IMR-90 (cell line): ENCODE results near the gene CPEB3. TPM values are rescaled to one million over a fixed set of nuclear protein-coding genes. Genes with fewer than 3 reads are reported as not detected.

Source experiments
- ATAC-seq: fragments of 200-7000 bp; cut with Tn5 transposase; 2 replicates; pipeline ENCODE4 v1.9.1; 2020; ENCODE audit warnings: low read depth, mild to moderate bottlenecking, moderate library complexity
- BruUV-seq: library from RNA; stranded (reverse); fragments of 400-500 nt; replicated peaks from 2 replicates; lab custom pipeline; 2021; lab: Mats Ljungman, UMichigan
- CTCF ChIA-PET: fragments of 300-600 bp; formaldehyde crosslinking; extraction: SDS; loops from one replicate; lab custom pipeline; 2021; ENCODE audit warnings: antibody characterized with exemption; lab: Yijun Ruan, JAX
- POLR2A ChIA-PET: fragments of 300-600 bp; sonication (Branson Sonifier 250); formaldehyde crosslinking; loops from one replicate; lab custom pipeline; 2022; ENCODE audit warnings: antibody characterized with exemption; ENCODE audit not compliant: unreplicated experiment; lab: Charles Lee
- DNase-seq: peaks from one replicate; pipeline ENCODE4 v3.0.0; 2013
- H2AFZ ChIP-seq: replicated peaks from 2 replicates; pipeline ENCODE3; 2013; ENCODE audit warnings: low read length, mild to moderate bottlenecking; ENCODE audit not compliant: poor library complexity
- H2AK5ac ChIP-seq: 2 replicates; pipeline ENCODE4 v1.6.1; 2013; ENCODE audit warnings: low read depth, low read length, inconsistent platforms
- H2AK9ac ChIP-seq: replicated peaks from 2 replicates; pipeline ENCODE3; 2013; ENCODE audit warnings: mild to moderate bottlenecking, low read depth, low read length, moderate library complexity; ENCODE audit not compliant: poor library complexity
- H2BK120ac ChIP-seq: 2 replicates; pipeline ENCODE4 v1.6.1; 2013; ENCODE audit warnings: low read depth, low read length, inconsistent platforms
- H2BK15ac ChIP-seq: 3 replicates; pipeline ENCODE4 v1.6.1; 2013; ENCODE audit warnings: low read depth, low read length, inconsistent platforms
- H2BK20ac ChIP-seq: 2 replicates; pipeline ENCODE4 v1.6.1; 2013; ENCODE audit warnings: low read depth, mild to moderate bottlenecking, inconsistent platforms, low read length, moderate library complexity
- H2BK5ac ChIP-seq: 2 replicates; pipeline ENCODE4 v1.6.1; 2013; ENCODE audit warnings: mild to moderate bottlenecking, low read depth, low read length, inconsistent platforms; ENCODE audit not compliant: poor library complexity, severe bottlenecking
- H3K14ac ChIP-seq: replicated peaks from 2 replicates; pipeline ENCODE4 v1.6.1; 2013; ENCODE audit warnings: low read depth, low read length, inconsistent platforms
- H3K18ac ChIP-seq: 2 replicates; pipeline ENCODE4 v1.6.1; 2013; ENCODE audit warnings: low read depth, low read length, control low read depth
- H3K23ac ChIP-seq: 2 replicates; pipeline ENCODE4 v1.6.1; 2013; ENCODE audit warnings: low read depth, low read length, inconsistent platforms
- H3K27ac ChIP-seq: 2 replicates; pipeline ENCODE4 v1.5.1; 2013; ENCODE audit warnings: mild to moderate bottlenecking, control low read depth, low read length; ENCODE audit not compliant: insufficient read depth
- H3K27me3 ChIP-seq: 2 replicates; pipeline ENCODE4 v1.6.1; 2013; ENCODE audit warnings: low read length; ENCODE audit not compliant: control insufficient read depth, insufficient read depth
- H3K36me3 ChIP-seq: 2 replicates; pipeline ENCODE4 v1.6.1; 2013; ENCODE audit warnings: low read length, mixed read lengths; ENCODE audit not compliant: control insufficient read depth, insufficient read depth
- H3K4ac ChIP-seq: 2 replicates; pipeline ENCODE4 v1.6.1; 2013; ENCODE audit warnings: low read depth, low read length, inconsistent platforms
- H3K4me1 ChIP-seq: 2 replicates; pipeline ENCODE4 v1.6.1; 2013; ENCODE audit warnings: low read length, mixed read lengths; ENCODE audit not compliant: control insufficient read depth, insufficient read depth
- H3K4me2 ChIP-seq: 2 replicates; pipeline ENCODE4 v1.6.1; 2013; ENCODE audit warnings: low read depth, mild to moderate bottlenecking, control low read depth, low read length, moderate library complexity
- H3K4me3 ChIP-seq: 2 replicates; pipeline ENCODE4 v1.5.1; 2013; ENCODE audit warnings: low read depth, mild to moderate bottlenecking, control low read depth, low read length, moderate library complexity; ENCODE audit not compliant: insufficient read depth
- H3K56ac ChIP-seq: 2 replicates; pipeline ENCODE4 v1.6.1; 2013; ENCODE audit warnings: low read length, inconsistent platforms; ENCODE audit not compliant: insufficient read depth; ENCODE audit errors: extremely low read depth
- H3K79me1 ChIP-seq, 2 experiments: 2 replicates each; pipeline ENCODE4 v1.6.1; 2013; ENCODE audit warnings: low read length in 2 of 2, inconsistent platforms in 1 of 2, low read depth in 1 of 2
- H3K9ac ChIP-seq: 2 replicates; pipeline ENCODE4 v1.6.1; 2013; ENCODE audit warnings: low read depth, low read length, control low read depth
- H3K9me1 ChIP-seq: 2 replicates; pipeline ENCODE4 v1.6.1; 2013; ENCODE audit warnings: low read length, inconsistent platforms; ENCODE audit not compliant: insufficient read depth
- H3K9me3 ChIP-seq: 2 replicates; pipeline ENCODE4 v1.6.1; 2013; ENCODE audit warnings: low read length; ENCODE audit not compliant: control insufficient read depth, insufficient read depth
- H4K20me1 ChIP-seq: 2 replicates; pipeline ENCODE4 v1.6.1; 2013; ENCODE audit warnings: low read length, inconsistent platforms; ENCODE audit not compliant: insufficient read depth
- H4K5ac ChIP-seq: 2 replicates; pipeline ENCODE4 v1.6.1; 2013; ENCODE audit warnings: mild to moderate bottlenecking, low read depth, low read length, control low read depth
- H4K8ac ChIP-seq, 2 experiments: 2 replicates each; pipeline ENCODE4 v1.6.1; 2013; ENCODE audit warnings: low read depth in 2 of 2, low read length in 2 of 2, control low read depth in 1 of 2, inconsistent platforms in 1 of 2
- H4K91ac ChIP-seq: 2 replicates; pipeline ENCODE4 v1.6.1; 2013; ENCODE audit warnings: low read depth, low read length, inconsistent platforms; ENCODE audit not compliant: insufficient read depth
- FOS ChIP-seq: fragments of 150-350 bp; IDR thresholded peaks from 2 replicates; pipeline ENCODE4 v1.6.1; 2016; ENCODE audit warnings: low read depth, low read length
- MAZ ChIP-seq: IDR thresholded peaks from 2 replicates; pipeline ENCODE4 v1.6.1; 2012; ENCODE audit warnings: low read depth, mild to moderate bottlenecking, low read length, improper control_type of control experiment, moderate library complexity, borderline replicate concordance
- MXI1 ChIP-seq: IDR thresholded peaks from 2 replicates; pipeline ENCODE4 v1.6.1; 2012; ENCODE audit warnings: low read depth, mild to moderate bottlenecking, low read length, moderate library complexity, borderline replicate concordance
- NFE2L2 ChIP-seq: fragments of 150-350 bp; IDR thresholded peaks from 2 replicates; pipeline ENCODE4 v1.6.1; 2016; ENCODE audit warnings: low read depth, mild to moderate bottlenecking, low read length
- RAD21 ChIP-seq: IDR thresholded peaks from 2 replicates; pipeline ENCODE4 v1.6.1; 2012; ENCODE audit warnings: low read length, improper control_type of control experiment
- RFX5 ChIP-seq: IDR thresholded peaks from 2 replicates; pipeline ENCODE4 v1.8.0; 2012; ENCODE audit warnings: low read depth, mild to moderate bottlenecking, low read length, moderate library complexity
- SMC3 ChIP-seq: fragments of 150-350 bp; IDR thresholded peaks from 2 replicates; pipeline ENCODE4 v1.6.1; 2016; ENCODE audit warnings: low read depth, mild to moderate bottlenecking, antibody characterized with exemption, low read length, moderate library complexity
- WGBS, 2 experiments: methylation state at CpG; one replicate each; pipeline versions ENCODE4 v1.1.5 to v1.1.7; 2013; ENCODE audit warnings: missing lambda C conversion rate in 2 of 2; ENCODE audit not compliant: insufficient read length in 1 of 2; ENCODE audit errors: extremely low coverage in 2 of 2; 5-methylcytosine and 5-hydroxymethylcytosine counted together
- dilution Hi-C: fragments of 300-500 bp; cut with HindIII; formaldehyde crosslinking; loops from one replicate; pipeline ENCODE4 v1.14.3; 2018; ENCODE audit warnings: low sequenced_read_pairs; ENCODE audit not compliant: unreplicated experiment
- in situ Hi-C: fragments of 300-500 bp; cut with MboI; formaldehyde crosslinking; loops from 3 replicates; pipeline ENCODE4 v1.14.3; 2019; ENCODE audit warnings: low sequenced_read_pairs, inconsistent platforms, mixed read lengths
- intact Hi-C: fragments of 100-400 bp; cut with micrococcal nuclease; formaldehyde crosslinking; loops from 2 replicates; pipeline ENCODE4 v1.10.0; 2022
- polyA plus RNA-seq, 3 experiments: library from polyadenylated mRNA; depleted of rRNA; stranded (reverse); fragments of >200 nt; gene quantifications; 2 replicates each; pipeline ENCODE4 v1.2.3, GENCODE V29; 2012; ENCODE audit warnings: low replicate concordance in 1 of 3
- total RNA-seq: library from RNA; depleted of rRNA; stranded (reverse); fragments of >200 nt; gene quantifications from 2 replicates; pipeline ENCODE4 v1.2.3, GENCODE V29; 2012
- TF ChIP-seq, protein P1 (sequence below): conservative IDR thresholded peaks from 2 replicates; pipeline ENCODE4 v1.5.1; 2012; ENCODE audit warnings: mild to moderate bottlenecking, low read depth, low read length, improper control_type of control experiment
- TF ChIP-seq, protein P2 (sequence below): fragments of 150-350 bp; IDR thresholded peaks from 2 replicates; pipeline ENCODE4 v1.6.1; 2017; ENCODE audit warnings: mild to moderate bottlenecking, antibody characterized with exemption, low read length, low read depth

The CPEB3 gene
- total and polyA plus RNA-seq, 2 of the 4 experiments (the other 2 are of a cell fraction): 0.18 to 0.36 TPM

DNA sequence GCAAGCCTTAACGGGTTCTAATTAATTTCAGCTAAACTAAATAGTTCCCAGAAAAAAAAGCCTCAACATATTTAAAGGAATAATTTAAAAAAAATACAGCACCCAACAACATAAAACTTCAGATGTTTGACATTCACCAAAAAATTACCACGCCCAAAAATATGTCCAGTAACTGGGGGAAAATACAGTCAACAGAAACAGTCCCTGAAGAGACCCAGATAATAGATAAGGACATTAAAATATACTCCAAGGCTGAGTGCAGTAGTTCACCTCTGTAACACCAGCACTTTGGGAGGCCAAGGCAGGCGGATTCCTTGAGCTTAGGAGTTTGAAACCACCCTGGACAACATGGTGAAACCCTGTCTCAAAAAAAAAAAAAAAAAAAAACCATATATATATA lies 289.3 kb downstream of the CPEB3 start:
- no peak overlapping the region for H3K27ac ChIP-seq

More for the DNA sequence above, 289.3 kb downstream of the CPEB3 start:
- Histone ChIP-seq H3K56ac (no peak overlapping the region), H4K20me1 (no peaks in the 10 kb centered on the region), H2BK20ac (no peak overlapping the region), H3K18ac (no peak overlapping the region), H3K14ac (no peak overlapping the region), H3K4me2 (no peak overlapping the region), H2BK120ac (no peak overlapping the region), H4K5ac (no peak overlapping the region), H2AK5ac (no peak overlapping the region), H3K79me1 (no peaks in the 10 kb centered on the region), H3K36me3 (peaks cover 16% of the 10 kb centered on the region), H3K27me3 (no peaks in the 10 kb centered on the region), H4K91ac (no peak overlapping the region), H3K4ac (no peak overlapping the region), H2AK9ac (no peak overlapping the region), H3K23ac (no peak overlapping the region), H3K4me1 (no peaks in the 10 kb centered on the region), H2BK5ac (no peak overlapping the region), H3K4me3 (no peak overlapping the region), H3K9me1 (no peaks in the 10 kb centered on the region), H3K9ac (no peak overlapping the region), H3K9me3 (peaks cover 3% of the 10 kb centered on the region; the same call in 1 of the 2 replicates), H4K8ac (no peak overlapping the region), H2AFZ (no peak overlapping the region), H2BK15ac (no peak overlapping the region)
- TF ChIP-seq MAZ (no peak), MXI1 (no peak), RAD21 (no peak), RFX5 (no peak), SMC3 (no peak), FOS (no peak), NFE2L2 (no peak)
- TF ChIP-seq, protein P1, sequence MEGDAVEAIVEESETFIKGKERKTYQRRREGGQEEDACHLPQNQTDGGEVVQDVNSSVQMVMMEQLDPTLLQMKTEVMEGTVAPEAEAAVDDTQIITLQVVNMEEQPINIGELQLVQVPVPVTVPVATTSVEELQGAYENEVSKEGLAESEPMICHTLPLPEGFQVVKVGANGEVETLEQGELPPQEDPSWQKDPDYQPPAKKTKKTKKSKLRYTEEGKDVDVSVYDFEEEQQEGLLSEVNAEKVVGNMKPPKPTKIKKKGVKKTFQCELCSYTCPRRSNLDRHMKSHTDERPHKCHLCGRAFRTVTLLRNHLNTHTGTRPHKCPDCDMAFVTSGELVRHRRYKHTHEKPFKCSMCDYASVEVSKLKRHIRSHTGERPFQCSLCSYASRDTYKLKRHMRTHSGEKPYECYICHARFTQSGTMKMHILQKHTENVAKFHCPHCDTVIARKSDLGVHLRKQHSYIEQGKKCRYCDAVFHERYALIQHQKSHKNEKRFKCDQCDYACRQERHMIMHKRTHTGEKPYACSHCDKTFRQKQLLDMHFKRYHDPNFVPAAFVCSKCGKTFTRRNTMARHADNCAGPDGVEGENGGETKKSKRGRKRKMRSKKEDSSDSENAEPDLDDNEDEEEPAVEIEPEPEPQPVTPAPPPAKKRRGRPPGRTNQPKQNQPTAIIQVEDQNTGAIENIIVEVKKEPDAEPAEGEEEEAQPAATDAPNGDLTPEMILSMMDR: no peak
- TF ChIP-seq, protein P2, sequence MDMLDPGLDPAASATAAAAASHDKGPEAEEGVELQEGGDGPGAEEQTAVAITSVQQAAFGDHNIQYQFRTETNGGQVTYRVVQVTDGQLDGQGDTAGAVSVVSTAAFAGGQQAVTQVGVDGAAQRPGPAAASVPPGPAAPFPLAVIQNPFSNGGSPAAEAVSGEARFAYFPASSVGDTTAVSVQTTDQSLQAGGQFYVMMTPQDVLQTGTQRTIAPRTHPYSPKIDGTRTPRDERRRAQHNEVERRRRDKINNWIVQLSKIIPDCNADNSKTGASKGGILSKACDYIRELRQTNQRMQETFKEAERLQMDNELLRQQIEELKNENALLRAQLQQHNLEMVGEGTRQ: no peak
- dilution Hi-C loops: no loop called here
- BruUV-seq: no TSS peak
- DNase-seq (no peak), ATAC-seq (no peak)
- no CpG with 5 or more reads among the region's 3 CpGs for WGBS, 2 experiments
- ChIA-PET POLR2A (no interaction called here), CTCF (interaction anchor here (0.6 kb wide), 1 partner anchor 14 kb away, joined by 3 read pairs; no protein-coding TSS in a partner anchor)
- in situ Hi-C loops: no loop called here
- intact Hi-C loops: no loop called here
